GM19395 (cell line): ENCODE results near the gene FAM114A2.
"Not testable (repeated sequence)": the region's sequence is repeated elsewhere in the genome, so short reads cannot be mapped to it uniquely, and the experiment has no call there.

Experiments
- ATAC-seq: cut with Tn5 transposase; IDR thresholded peaks from one replicate; pipeline ENCODE4 v1.9.1; 2021; ENCODE audit warnings: mild to moderate bottlenecking, moderate library complexity; ENCODE audit not compliant: unreplicated experiment

Gene FAM114A2

GRCh38 chr5:154053468-154053867, 14.8 kb upstream of the FAM114A2 start:
- no peak for ATAC-seq

GRCh38 chr5:154049636-154050035, 10.9 kb upstream of the FAM114A2 start:
- ATAC-seq = no peak

GRCh38 chr5:154047324-154047723, 8.6 kb upstream of the FAM114A2 start:
- ATAC-seq = no peak

- ATAC-seq = no peak
These were observed 7.8 kb upstream of the FAM114A2 start for GRCh38 chr5:154046486-154046885.

- ATAC-seq = no peak
These were observed 5.9 kb upstream of the FAM114A2 start for GRCh38 chr5:154044581-154044980.

GRCh38 chr5:154044099-154044498, 5.4 kb upstream of the FAM114A2 start:
- ATAC-seq = no peak

GRCh38 chr5:154042766-154043165, 4.1 kb upstream of the FAM114A2 start:
- no peak for ATAC-seq

- no peak for ATAC-seq
These were observed 734 bp upstream of the FAM114A2 start for GRCh38 chr5:154039458-154039829.

- peak; percentile 69 for ATAC-seq
These were observed 426 bp downstream of the FAM114A2 start for GRCh38 chr5:154038261-154038706.

GRCh38 chr5:154034944-154035343, 3.8 kb downstream of the FAM114A2 start:
- no peak for ATAC-seq

- ATAC-seq = no peak
These were observed 6.7 kb downstream of the FAM114A2 start for GRCh38 chr5:154031937-154032489.

GRCh38 chr5:154025951-154026350, 12.8 kb downstream of the FAM114A2 start:
- no peak for ATAC-seq

GRCh38 chr5:154018919-154019318, 19.8 kb downstream of the FAM114A2 start:
- ATAC-seq = not testable (repeated sequence)

GRCh38 chr5:154015071-154015693, 23.5 kb downstream of the FAM114A2 start:
- ATAC-seq = no peak

GRCh38 chr5:154010660-154011059, 28.1 kb downstream of the FAM114A2 start:
- ATAC-seq = no peak

- ATAC-seq = no peak
These were observed 33.1 kb downstream of the FAM114A2 start for GRCh38 chr5:154005648-154006047.

GRCh38 chr5:154002511-154003020, 36.1 kb downstream of the FAM114A2 start:
- no peak for ATAC-seq

GRCh38 chr5:154002093-154002492, 36.6 kb downstream of the FAM114A2 start:
- ATAC-seq = no peak

GRCh38 chr5:154000703-154001102, 38.0 kb downstream of the FAM114A2 start:
- ATAC-seq = no peak

GRCh38 chr5:153999995-154000394, 38.7 kb downstream of the FAM114A2 start:
- no peak for ATAC-seq

- no peak for ATAC-seq
These were observed 39.9 kb downstream of the FAM114A2 start for GRCh38 chr5:153998768-153999167.

- ATAC-seq = no peak
These were observed 40.7 kb downstream of the FAM114A2 start for GRCh38 chr5:153998010-153998409.

GRCh38 chr5:153991168-153991567, 47.5 kb downstream of the FAM114A2 start:
- ATAC-seq = no peak
